HG02870 (cell line): ENCODE measurements around the gene PALM3.
"Not testable (repeated sequence)": the region's sequence is repeated elsewhere in the genome, so short reads cannot be mapped to it uniquely, and the experiment has no call there.

Experiments used
- ATAC-seq: cut with Tn5 transposase; IDR thresholded peaks from one replicate; pipeline ENCODE4 v1.9.1; 2021; ENCODE audit warnings: mild to moderate bottlenecking, moderate library complexity; ENCODE audit not compliant: unreplicated experiment

Gene PALM3

GRCh38 chr19:14059652-14060155, 2.2 kb downstream of the PALM3 start:
- no peak for ATAC-seq

GRCh38 chr19:14059093-14059480, 2.8 kb downstream of the PALM3 start:
- ATAC-seq, result no peak

GRCh38 chr19:14058182-14059092, 3.4 kb downstream of the PALM3 start:
- no peak for ATAC-seq

GRCh38 chr19:14056741-14057356, 5.0 kb downstream of the PALM3 start:
- ATAC-seq, result no peak

GRCh38 chr19:14056069-14056666, 5.7 kb downstream of the PALM3 start:
- no peak for ATAC-seq

- no peak for ATAC-seq
Observed at GRCh38 chr19:14055396-14055795, 6.5 kb downstream of the PALM3 start.

- ATAC-seq, result no peak
Observed at GRCh38 chr19:14054721-14055120, 7.2 kb downstream of the PALM3 start.

- no peak for ATAC-seq
Observed at GRCh38 chr19:14054099-14054498, 7.8 kb downstream of the PALM3 start.

- ATAC-seq, result no peak
Observed at GRCh38 chr19:14053500-14053899, 8.4 kb downstream of the PALM3 start.

- ATAC-seq, result no peak
Observed at GRCh38 chr19:14053032-14053431, 8.8 kb downstream of the PALM3 start.

- ATAC-seq, result no peak
Observed at GRCh38 chr19:14052470-14052869, 9.4 kb downstream of the PALM3 start.

GRCh38 chr19:14051980-14052379, 9.9 kb downstream of the PALM3 start:
- no peak for ATAC-seq

- ATAC-seq, result not testable (repeated sequence)
Observed at GRCh38 chr19:14050961-14051360, 10.9 kb downstream of the PALM3 start.

GRCh38 chr19:14050512-14050911, 11.4 kb downstream of the PALM3 start:
- no peak for ATAC-seq

GRCh38 chr19:14048443-14049153, 13.3 kb downstream of the PALM3 start:
- ATAC-seq, result no peak

- not testable (repeated sequence) for ATAC-seq
Observed at GRCh38 chr19:14047866-14048265, 14.0 kb downstream of the PALM3 start.

- ATAC-seq, result not testable (repeated sequence)
Observed at GRCh38 chr19:14042659-14043608, 18.9 kb downstream of the PALM3 start.

GRCh38 chr19:14039181-14039580, 22.7 kb downstream of the PALM3 start:
- no peak for ATAC-seq

GRCh38 chr19:14035706-14036105, 26.2 kb downstream of the PALM3 start:
- ATAC-seq, result no peak

- ATAC-seq, result not testable (repeated sequence)
Observed at GRCh38 chr19:14035159-14035558, 26.7 kb downstream of the PALM3 start.
